Measurements from ENCODE around the gene PCOLCE2.

Gene PCOLCE2

DNA sequence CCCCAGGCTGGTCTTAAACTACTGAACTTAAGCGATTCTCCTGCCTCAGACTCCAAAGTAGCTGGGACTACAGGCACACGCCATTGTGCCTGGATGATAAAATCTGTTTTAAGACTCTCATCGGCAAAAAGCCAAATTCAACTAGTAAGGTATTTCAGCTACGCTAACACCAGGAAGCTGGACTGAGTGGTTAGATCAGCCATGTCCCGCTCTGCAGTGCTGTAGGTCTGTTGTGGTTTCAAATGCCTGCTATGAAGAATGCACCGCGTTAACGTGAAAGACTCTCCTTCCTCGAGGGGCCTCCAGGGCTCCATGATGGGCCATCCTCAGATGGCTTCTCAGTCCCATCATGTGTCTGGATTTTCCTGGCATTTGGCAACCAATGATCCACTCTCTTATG lies 70.2 kb downstream of the PCOLCE2 start:
- TF ChIP-seq, protein P1, sequence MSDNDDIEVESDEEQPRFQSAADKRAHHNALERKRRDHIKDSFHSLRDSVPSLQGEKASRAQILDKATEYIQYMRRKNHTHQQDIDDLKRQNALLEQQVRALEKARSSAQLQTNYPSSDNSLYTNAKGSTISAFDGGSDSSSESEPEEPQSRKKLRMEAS (IDR thresholded peaks at IDR 0.05): no peak
- TF ChIP-seq, protein P2, sequence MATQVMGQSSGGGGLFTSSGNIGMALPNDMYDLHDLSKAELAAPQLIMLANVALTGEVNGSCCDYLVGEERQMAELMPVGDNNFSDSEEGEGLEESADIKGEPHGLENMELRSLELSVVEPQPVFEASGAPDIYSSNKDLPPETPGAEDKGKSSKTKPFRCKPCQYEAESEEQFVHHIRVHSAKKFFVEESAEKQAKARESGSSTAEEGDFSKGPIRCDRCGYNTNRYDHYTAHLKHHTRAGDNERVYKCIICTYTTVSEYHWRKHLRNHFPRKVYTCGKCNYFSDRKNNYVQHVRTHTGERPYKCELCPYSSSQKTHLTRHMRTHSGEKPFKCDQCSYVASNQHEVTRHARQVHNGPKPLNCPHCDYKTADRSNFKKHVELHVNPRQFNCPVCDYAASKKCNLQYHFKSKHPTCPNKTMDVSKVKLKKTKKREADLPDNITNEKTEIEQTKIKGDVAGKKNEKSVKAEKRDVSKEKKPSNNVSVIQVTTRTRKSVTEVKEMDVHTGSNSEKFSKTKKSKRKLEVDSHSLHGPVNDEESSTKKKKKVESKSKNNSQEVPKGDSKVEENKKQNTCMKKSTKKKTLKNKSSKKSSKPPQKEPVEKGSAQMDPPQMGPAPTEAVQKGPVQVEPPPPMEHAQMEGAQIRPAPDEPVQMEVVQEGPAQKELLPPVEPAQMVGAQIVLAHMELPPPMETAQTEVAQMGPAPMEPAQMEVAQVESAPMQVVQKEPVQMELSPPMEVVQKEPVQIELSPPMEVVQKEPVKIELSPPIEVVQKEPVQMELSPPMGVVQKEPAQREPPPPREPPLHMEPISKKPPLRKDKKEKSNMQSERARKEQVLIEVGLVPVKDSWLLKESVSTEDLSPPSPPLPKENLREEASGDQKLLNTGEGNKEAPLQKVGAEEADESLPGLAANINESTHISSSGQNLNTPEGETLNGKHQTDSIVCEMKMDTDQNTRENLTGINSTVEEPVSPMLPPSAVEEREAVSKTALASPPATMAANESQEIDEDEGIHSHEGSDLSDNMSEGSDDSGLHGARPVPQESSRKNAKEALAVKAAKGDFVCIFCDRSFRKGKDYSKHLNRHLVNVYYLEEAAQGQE (IDR thresholded peaks at IDR 0.05; ENCODE audit: low read depth): no peak
- no peak for TF ChIP-seq TEAD4 (IDR thresholded peaks at IDR 0.05)
- TF ChIP-seq ZBTB7A (IDR thresholded peaks at IDR 0.05; ENCODE audit: low read depth): no peak
- TF ChIP-seq TAF1 (IDR thresholded peaks at IDR 0.05; ENCODE audit: low read depth): no peak
- no peak for TF ChIP-seq YY1 (IDR thresholded peaks at IDR 0.05; ENCODE audit: low read depth)
- TF ChIP-seq CREB1 (IDR thresholded peaks at IDR 0.05; ENCODE audit: low read depth): no peak
- TF ChIP-seq, protein P3, sequence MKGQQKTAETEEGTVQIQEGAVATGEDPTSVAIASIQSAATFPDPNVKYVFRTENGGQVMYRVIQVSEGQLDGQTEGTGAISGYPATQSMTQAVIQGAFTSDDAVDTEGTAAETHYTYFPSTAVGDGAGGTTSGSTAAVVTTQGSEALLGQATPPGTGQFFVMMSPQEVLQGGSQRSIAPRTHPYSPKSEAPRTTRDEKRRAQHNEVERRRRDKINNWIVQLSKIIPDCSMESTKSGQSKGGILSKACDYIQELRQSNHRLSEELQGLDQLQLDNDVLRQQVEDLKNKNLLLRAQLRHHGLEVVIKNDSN (IDR thresholded peaks at IDR 0.05): no peak
- no peak for TF ChIP-seq RAD21 (IDR thresholded peaks at IDR 0.05; ENCODE audit: low read depth)
- no peak for TF ChIP-seq EGR1 (IDR thresholded peaks at IDR 0.05)
- TF ChIP-seq FOXM1 (IDR thresholded peaks at IDR 0.05; ENCODE audit: borderline replicate concordance, low read depth): no peak
- no peak for TF ChIP-seq EP300 (IDR thresholded peaks at IDR 0.05; ENCODE audit: borderline replicate concordance)
- TF ChIP-seq TCF12 (IDR thresholded peaks at IDR 0.05; ENCODE audit: low read depth): no peak
- TF ChIP-seq NFIC (IDR thresholded peaks at IDR 0.05): no peak

DNA sequence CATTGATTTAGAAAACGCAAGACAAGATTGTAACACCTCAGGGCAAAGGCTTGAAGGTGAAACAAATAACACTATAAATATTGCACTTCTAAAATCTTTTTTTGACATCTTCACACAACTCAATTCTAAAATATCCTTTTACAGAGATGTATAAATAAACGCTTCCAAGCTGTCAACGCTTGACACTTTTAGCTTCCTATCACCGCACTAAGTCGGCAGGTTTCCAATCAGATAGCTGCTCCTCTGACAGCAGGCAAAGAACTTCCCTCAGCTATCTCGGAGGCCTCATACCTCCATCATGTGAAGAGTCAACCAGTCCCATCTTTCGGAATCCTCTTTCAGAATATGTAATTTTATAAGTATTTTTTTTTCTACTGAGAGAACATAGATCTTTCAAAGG lies 71.0 kb downstream of the PCOLCE2 start:
- TF ChIP-seq TCF12 (IDR thresholded peaks at IDR 0.05; ENCODE audit: low read depth): no peak
- no peak for TF ChIP-seq NFIC (IDR thresholded peaks at IDR 0.05)
- no peak for TF ChIP-seq CEBPB (IDR thresholded peaks at IDR 0.05)
- no peak for TF ChIP-seq TEAD4 (IDR thresholded peaks at IDR 0.05)
- no peak for TF ChIP-seq FOXM1 (IDR thresholded peaks at IDR 0.05; ENCODE audit: borderline replicate concordance, low read depth)
- no peak for TF ChIP-seq CREB1 (IDR thresholded peaks at IDR 0.05; ENCODE audit: low read depth)
- no peak for TF ChIP-seq TAF1 (IDR thresholded peaks at IDR 0.05; ENCODE audit: low read depth)
- TF ChIP-seq ZBTB7A (IDR thresholded peaks at IDR 0.05; ENCODE audit: low read depth): no peak
- TF ChIP-seq, protein P1 (IDR thresholded peaks at IDR 0.05): no peak
- no peak for TF ChIP-seq YY1 (IDR thresholded peaks at IDR 0.05; ENCODE audit: low read depth)
- no peak for TF ChIP-seq EP300 (IDR thresholded peaks at IDR 0.05; ENCODE audit: borderline replicate concordance)
- no peak for TF ChIP-seq RAD21 (IDR thresholded peaks at IDR 0.05; ENCODE audit: low read depth)
- TF ChIP-seq EGR1 (IDR thresholded peaks at IDR 0.05): no peak
- TF ChIP-seq, protein P3 (IDR thresholded peaks at IDR 0.05): no peak
- TF ChIP-seq, protein P2 (IDR thresholded peaks at IDR 0.05; ENCODE audit: low read depth): no peak

DNA sequence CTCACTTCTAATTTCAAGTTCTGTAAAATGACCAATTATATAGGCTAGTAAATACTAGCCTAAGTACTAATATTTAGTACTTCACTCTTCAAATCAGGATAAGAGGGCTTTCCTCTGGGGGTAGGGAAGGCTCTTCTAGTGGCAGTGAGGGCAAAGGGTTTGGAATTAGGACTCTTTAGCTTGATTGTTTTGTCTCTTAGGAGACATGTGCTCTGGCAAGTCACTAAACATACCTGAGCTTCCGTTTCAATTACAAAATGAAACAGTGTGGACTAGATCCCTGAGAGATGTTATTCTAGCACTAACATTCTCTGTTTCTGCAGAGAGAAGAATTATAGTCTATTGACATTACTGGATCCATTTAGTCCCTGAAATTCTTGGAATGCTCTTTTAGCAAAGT lies 71.5 kb downstream of the PCOLCE2 start:
- TF ChIP-seq, protein P1 (IDR thresholded peaks at IDR 0.05): no peak
- no peak for TF ChIP-seq ZBTB7A (IDR thresholded peaks at IDR 0.05; ENCODE audit: low read depth)
- no peak for TF ChIP-seq TCF12 (IDR thresholded peaks at IDR 0.05; ENCODE audit: low read depth)
- TF ChIP-seq, protein P2 (IDR thresholded peaks at IDR 0.05; ENCODE audit: low read depth): no peak
- no peak for TF ChIP-seq CEBPB (IDR thresholded peaks at IDR 0.05)
- no peak for TF ChIP-seq TEAD4 (IDR thresholded peaks at IDR 0.05)
- no peak for TF ChIP-seq EP300 (IDR thresholded peaks at IDR 0.05; ENCODE audit: borderline replicate concordance)
- TF ChIP-seq CREB1 (IDR thresholded peaks at IDR 0.05; ENCODE audit: low read depth): no peak
- no peak for TF ChIP-seq YY1 (IDR thresholded peaks at IDR 0.05; ENCODE audit: low read depth)
- no peak for TF ChIP-seq TAF1 (IDR thresholded peaks at IDR 0.05; ENCODE audit: low read depth)
- TF ChIP-seq FOXM1 (IDR thresholded peaks at IDR 0.05; ENCODE audit: borderline replicate concordance, low read depth): no peak
- no peak for TF ChIP-seq RAD21 (IDR thresholded peaks at IDR 0.05; ENCODE audit: low read depth)
- no peak for TF ChIP-seq EGR1 (IDR thresholded peaks at IDR 0.05)
- TF ChIP-seq, protein P3 (IDR thresholded peaks at IDR 0.05): no peak
- no peak for TF ChIP-seq NFIC (IDR thresholded peaks at IDR 0.05)
